DOHH2 (cell line): Measurements from ENCODE around the gene ATP5F1E.

ENCODE experiments used
- CTCF ChIP-seq: fragments of 200-600 bp; sonication (generic); IDR thresholded peaks from one replicate; pipeline ENCODE4 v1.5.1; 2014; ENCODE audit warnings: antibody characterized with exemption, mild to moderate bottlenecking, low read depth, low read length; ENCODE audit not compliant: poor library complexity, severe bottlenecking
- EZH2phosphoT487 ChIP-seq: fragments of 200-600 bp; sonication (generic); IDR thresholded peaks from 2 replicates; pipeline ENCODE4 v1.6.1; 2017; ENCODE audit warnings: borderline replicate concordance, mild to moderate bottlenecking, antibody characterized with exemption, low read length, moderate library complexity, mixed read lengths

GRCh38 chr20:59078231-59078630 lies 46.1 kb upstream of the ATP5F1E start:
- TF ChIP-seq CTCF: no peak
- no peak for TF ChIP-seq EZH2phosphoT487
